BJ (cell line): Measurements from ENCODE around the gene ANKRD2. TPM values are rescaled to one million over a fixed set of nuclear protein-coding genes. Genes with fewer than 3 reads are reported as not detected.

Experiments used
- CTCF ChIA-PET: fragments of 350-600 bp; formaldehyde crosslinking; extraction: SDS; loops from one replicate; lab custom pipeline; 2021; ENCODE audit warnings: antibody characterized with exemption, inconsistent platforms; lab: Yijun Ruan, JAX
- POLR2A ChIA-PET: fragments of 300-600 bp; sonication (Branson Sonifier 250); formaldehyde crosslinking; extraction: SDS; loops from one replicate; lab custom pipeline; 2021; ENCODE audit warnings: antibody characterized with exemption; lab: Charles Lee
- DNase-seq: peaks from one replicate; pipeline ENCODE4 v3.0.0-alpha.2; 2011; ENCODE audit warnings: low read depth
- H3K27me3 ChIP-seq: 2 replicates; pipeline ENCODE4 v1.6.0; 2011; ENCODE audit warnings: low read length; ENCODE audit not compliant: control insufficient read depth, insufficient read depth
- H3K36me3 ChIP-seq: 2 replicates; pipeline ENCODE4 v1.5.1; 2011; ENCODE audit warnings: low read length; ENCODE audit not compliant: control insufficient read depth, insufficient read depth
- H3K4me3 ChIP-seq: 2 replicates; pipeline ENCODE4 v1.5.1; 2011; ENCODE audit warnings: low read depth, mild to moderate bottlenecking, control low read depth, low read length
- polyA plus RNA-seq: library from polyadenylated mRNA; depleted of rRNA; stranded (reverse); fragments of >200 nt; gene quantifications from 2 replicates; pipeline ENCODE4 v1.2.3, GENCODE V29; 2011
- TF ChIP-seq, protein P1 (sequence below): IDR thresholded peaks from 2 replicates; pipeline ENCODE4 v1.5.1; 2011; ENCODE audit warnings: low read depth, mild to moderate bottlenecking, control low read depth, inconsistent platforms, low read length, moderate library complexity; ENCODE audit not compliant: insufficient read depth

The ANKRD2 gene
- polyA plus RNA-seq, 1 experiment = 0.37 TPM

DNA sequence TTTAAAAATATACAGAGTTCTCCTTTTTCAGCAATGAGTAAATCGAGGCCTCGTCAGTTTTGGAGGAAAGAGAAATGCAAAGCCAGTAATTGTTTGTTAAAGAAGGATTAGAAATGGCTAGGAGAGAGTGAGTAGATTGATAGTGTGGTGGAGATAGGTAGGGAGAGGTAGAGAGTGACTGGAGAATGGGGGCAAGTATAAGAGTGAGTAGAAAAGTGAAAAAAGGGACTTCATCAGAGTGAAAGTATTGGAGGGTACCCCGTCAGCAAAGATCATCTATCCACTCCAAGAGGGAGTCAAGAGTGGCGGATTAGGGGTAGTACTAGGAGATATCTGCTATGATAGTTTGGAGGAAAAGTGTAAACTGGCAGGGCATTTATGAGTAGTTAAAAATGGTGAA is 9.2 kb upstream of the ANKRD2 start:
- Histone ChIP-seq H3K4me3 (no peak overlapping the region), H3K27me3 (no peaks in the 10 kb centered on the region), H3K36me3 (peaks cover 2% of the 10 kb centered on the region)
- no peak for DNase-seq
- POLR2A ChIA-PET = no interaction called here
- CTCF ChIA-PET = no interaction called here
- TF ChIP-seq, protein P1, sequence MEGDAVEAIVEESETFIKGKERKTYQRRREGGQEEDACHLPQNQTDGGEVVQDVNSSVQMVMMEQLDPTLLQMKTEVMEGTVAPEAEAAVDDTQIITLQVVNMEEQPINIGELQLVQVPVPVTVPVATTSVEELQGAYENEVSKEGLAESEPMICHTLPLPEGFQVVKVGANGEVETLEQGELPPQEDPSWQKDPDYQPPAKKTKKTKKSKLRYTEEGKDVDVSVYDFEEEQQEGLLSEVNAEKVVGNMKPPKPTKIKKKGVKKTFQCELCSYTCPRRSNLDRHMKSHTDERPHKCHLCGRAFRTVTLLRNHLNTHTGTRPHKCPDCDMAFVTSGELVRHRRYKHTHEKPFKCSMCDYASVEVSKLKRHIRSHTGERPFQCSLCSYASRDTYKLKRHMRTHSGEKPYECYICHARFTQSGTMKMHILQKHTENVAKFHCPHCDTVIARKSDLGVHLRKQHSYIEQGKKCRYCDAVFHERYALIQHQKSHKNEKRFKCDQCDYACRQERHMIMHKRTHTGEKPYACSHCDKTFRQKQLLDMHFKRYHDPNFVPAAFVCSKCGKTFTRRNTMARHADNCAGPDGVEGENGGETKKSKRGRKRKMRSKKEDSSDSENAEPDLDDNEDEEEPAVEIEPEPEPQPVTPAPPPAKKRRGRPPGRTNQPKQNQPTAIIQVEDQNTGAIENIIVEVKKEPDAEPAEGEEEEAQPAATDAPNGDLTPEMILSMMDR = no peak

DNA sequence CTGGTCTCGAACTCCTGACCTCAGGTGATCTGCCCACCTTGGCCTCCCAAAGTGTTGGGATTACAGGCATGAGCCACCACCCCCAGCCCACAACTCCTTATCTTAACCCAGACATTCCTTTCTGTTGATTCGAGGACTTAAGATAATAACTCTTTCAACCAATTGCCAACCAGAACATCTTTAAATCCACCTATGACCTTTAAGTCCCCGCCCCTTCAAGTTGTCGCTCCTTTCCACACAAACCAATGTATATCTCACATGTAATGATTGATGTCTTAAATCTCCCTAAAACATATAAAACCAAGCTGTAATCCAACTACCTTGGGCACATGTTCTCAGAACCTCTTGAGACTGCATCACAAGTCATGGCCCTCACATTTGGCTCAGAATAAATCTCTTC is 7.8 kb upstream of the ANKRD2 start:
- POLR2A ChIA-PET = no interaction called here
- CTCF ChIA-PET = interaction anchor here (0.6 to 2.8 kb wide), 7 partner anchors 8 to 47 kb away, joined by 3 to 14 read pairs (median 4); no protein-coding TSS in a partner anchor
- H3K4me3 ChIP-seq = no peak overlapping the region
- H3K27me3 ChIP-seq = no peaks in the 10 kb centered on the region
- no peak for DNase-seq
- H3K36me3 ChIP-seq = peaks cover 7% of the 10 kb centered on the region
- TF ChIP-seq, protein P1 = no peak

DNA sequence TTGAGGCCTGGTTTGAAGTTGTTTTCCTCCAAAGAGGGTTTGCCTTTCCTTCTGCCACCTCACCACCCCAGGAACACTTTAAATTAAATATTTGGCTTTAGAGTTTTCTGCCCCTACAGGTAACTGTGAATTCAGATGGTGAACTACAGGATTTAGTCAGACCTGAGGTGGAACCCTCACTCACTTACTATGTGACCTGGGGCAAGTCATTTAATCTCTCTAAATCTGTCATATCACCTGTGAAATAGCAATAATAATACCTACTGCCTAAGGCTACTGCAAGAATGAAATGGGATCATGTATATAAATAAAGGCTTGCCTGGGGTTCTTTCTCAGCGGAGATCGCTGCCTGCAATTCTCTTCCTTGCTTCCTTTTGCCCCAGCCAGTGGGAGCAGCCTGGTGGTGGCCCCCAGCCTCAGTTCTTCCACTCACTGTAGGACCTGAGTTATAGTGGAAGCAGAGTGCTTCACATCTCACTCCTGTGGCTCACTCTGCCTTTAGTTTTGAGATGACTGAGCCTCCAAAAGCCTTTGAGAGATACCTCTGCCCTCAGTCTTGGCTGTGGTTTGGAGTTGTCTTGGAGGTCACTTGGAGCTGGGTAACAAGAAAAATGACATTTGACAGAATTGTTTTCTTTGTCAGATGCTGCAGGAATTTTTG is 6.1 kb upstream of the ANKRD2 start:
- no peak overlapping the region for H3K4me3 ChIP-seq
- ChIA-PET POLR2A (no interaction called here), CTCF (interaction anchor here (2.8 to 12.3 kb wide), 2 partner anchors 13 to 46 kb away, joined by 14 to 179 read pairs; no protein-coding TSS in a partner anchor)
- TF ChIP-seq, protein P1 = no peak
- H3K27me3 ChIP-seq = no peaks in the 10 kb centered on the region
- DNase-seq = no peak
- peaks cover 15% of the 10 kb centered on the region for H3K36me3 ChIP-seq

DNA sequence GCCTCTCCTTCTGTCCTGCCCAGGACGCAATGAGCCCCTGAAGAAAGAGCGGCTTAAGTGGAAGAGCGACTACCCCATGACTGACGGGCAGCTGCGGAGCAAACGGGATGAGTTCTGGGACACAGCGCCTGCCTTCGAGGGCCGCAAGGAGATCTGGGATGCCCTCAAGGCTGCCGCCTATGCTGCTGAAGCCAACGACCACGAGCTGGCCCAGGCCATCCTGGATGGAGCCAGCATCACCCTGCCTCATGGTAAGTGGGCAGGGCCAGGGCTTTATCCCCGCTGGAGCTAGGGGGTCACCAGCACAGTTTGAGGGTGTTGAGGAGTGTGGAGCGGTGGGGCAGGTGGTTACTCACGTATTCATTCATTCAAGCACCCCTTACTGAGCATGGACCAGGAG is 4.7 kb upstream of the ANKRD2 start:
- TF ChIP-seq, protein P1 = no peak
- no peak overlapping the region for H3K4me3 ChIP-seq
- no peak for DNase-seq
- peaks cover 15% of the 10 kb centered on the region for H3K36me3 ChIP-seq
- no peaks in the 10 kb centered on the region for H3K27me3 ChIP-seq
- ChIA-PET POLR2A (no interaction called here), CTCF (interaction anchor here (1.2 to 12.3 kb wide), 3 partner anchors 13 to 45 kb away, joined by 4 to 179 read pairs (median 5); no protein-coding TSS in a partner anchor)

DNA sequence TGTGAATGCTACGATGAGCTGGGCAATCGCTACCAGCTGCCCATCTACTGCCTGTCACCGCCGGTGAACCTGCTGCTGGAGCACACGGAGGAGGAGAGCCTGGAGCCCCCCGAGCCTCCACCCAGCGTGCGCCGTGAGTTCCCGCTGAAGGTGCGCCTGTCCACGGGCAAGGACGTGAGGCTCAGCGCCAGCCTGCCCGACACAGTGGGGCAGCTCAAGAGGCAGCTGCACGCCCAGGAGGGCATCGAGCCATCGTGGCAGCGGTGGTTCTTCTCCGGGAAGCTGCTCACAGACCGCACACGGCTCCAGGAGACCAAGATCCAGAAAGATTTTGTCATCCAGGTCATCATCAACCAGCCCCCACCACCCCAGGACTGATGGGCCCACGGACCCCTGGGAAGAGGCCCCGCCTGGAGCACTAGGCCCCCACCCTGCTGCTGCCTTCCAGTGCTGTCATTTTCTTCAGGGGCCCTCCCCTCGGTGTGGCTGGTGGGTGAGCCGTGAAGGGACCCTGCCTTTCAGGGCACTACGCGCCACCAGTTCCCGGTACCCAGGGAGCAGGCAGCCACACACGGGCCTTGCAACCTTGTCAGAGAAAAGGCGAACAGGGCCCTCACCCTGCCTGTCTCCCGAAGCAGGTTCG is 2.3 kb upstream of the ANKRD2 start:
- no peak for DNase-seq
- Histone ChIP-seq H3K27me3 (no peaks in the 10 kb centered on the region), H3K36me3 (peaks cover 15% of the 10 kb centered on the region), H3K4me3 (no peak overlapping the region)
- ChIA-PET POLR2A (no interaction called here), CTCF (interaction anchor here (1.5 to 12.3 kb wide), 4 partner anchors 17 to 162 kb away, joined by 4 to 179 read pairs (median 14); no protein-coding TSS in a partner anchor)
- TF ChIP-seq, protein P1 = no peak
